Right renal cortex interstitium (tissue), 3 donors: Measurements from ENCODE around the gene NLGN4X. TPM values are rescaled to one million over a fixed set of nuclear protein-coding genes. Genes with fewer than 3 reads are reported as not detected.

Experiments
- DNase-seq, 3 donors: peaks; one replicate each; pipeline ENCODE4 v3.0.0-alpha.2; 2013; ENCODE audit warnings: low read depth in 3 of 3, low spot score in 2 of 3
- polyA plus RNA-seq, 3 donors: library from polyadenylated mRNA; unstranded; fragments of 120-200 nt; gene quantifications; one replicate each; pipeline ENCODE4 v1.2.1, GENCODE V29; 2013; ENCODE audit not compliant: insufficient read length in 3 of 3

NLGN4X gene
- polyA plus RNA-seq, 3 donors: 13.6 to 14.4 (median 13.7) TPM

- no peak for DNase-seq
Measured at GRCh38 chrX:6163721-6164120, 64.9 kb downstream of the NLGN4X start.

- DNase-seq: no peak
Measured at GRCh38 chrX:6159468-6159867, 69.2 kb downstream of the NLGN4X start.

GRCh38 chrX:6151971-6152370 is 76.7 kb downstream of the NLGN4X start:
- DNase-seq: no peak

- DNase-seq: no peak
Measured at GRCh38 chrX:6149060-6149872, 79.4 kb downstream of the NLGN4X start.

GRCh38 chrX:6134255-6134654 is 94.4 kb downstream of the NLGN4X start:
- DNase-seq: no peak

GRCh38 chrX:6132970-6133369 is 95.7 kb downstream of the NLGN4X start:
- no peak for DNase-seq

- DNase-seq: no peak
Measured at GRCh38 chrX:6131287-6131686, 97.4 kb downstream of the NLGN4X start.

GRCh38 chrX:6129195-6129594 is 99.5 kb downstream of the NLGN4X start:
- no peak for DNase-seq

- DNase-seq: no peak
Measured at GRCh38 chrX:6120329-6120728, 108.3 kb downstream of the NLGN4X start.

- DNase-seq: no peak
Measured at GRCh38 chrX:6095469-6095868, 133.2 kb downstream of the NLGN4X start.

GRCh38 chrX:6074532-6074931 is 154.1 kb downstream of the NLGN4X start:
- no peak for DNase-seq

GRCh38 chrX:6071731-6072130 is 156.9 kb downstream of the NLGN4X start:
- DNase-seq: no peak

GRCh38 chrX:6067600-6067999 is 161.1 kb downstream of the NLGN4X start:
- no peak for DNase-seq

GRCh38 chrX:6053141-6053540 is 175.5 kb downstream of the NLGN4X start:
- peak in 1 of 3 donors; percentile 7 for DNase-seq

- no peak for DNase-seq
Measured at GRCh38 chrX:6052111-6052745, 176.4 kb downstream of the NLGN4X start.

- DNase-seq: no peak
Measured at GRCh38 chrX:6049132-6049531, 179.5 kb downstream of the NLGN4X start.

- no peak for DNase-seq
Measured at GRCh38 chrX:6041630-6042029, 187.0 kb downstream of the NLGN4X start.

- DNase-seq: no peak
Measured at GRCh38 chrX:6029014-6029413, 199.7 kb downstream of the NLGN4X start.

- no peak for DNase-seq
Measured at GRCh38 chrX:6026980-6027379, 201.7 kb downstream of the NLGN4X start.

GRCh38 chrX:6026429-6026828 is 202.2 kb downstream of the NLGN4X start:
- DNase-seq: no peak

- DNase-seq: no peak
Measured at GRCh38 chrX:6024204-6024603, 204.5 kb downstream of the NLGN4X start.
